ENCODE measurements around the gene COA4.

COA4 gene

GRCh38 chr11:73902303-73902702, 25.7 kb upstream of the COA4 start:
- Histone ChIP-seq H3K79me2 (ENCODE audit: insufficient read depth, low read length) (no peaks in the 10 kb centered on the region), H3K27me3 (ENCODE audit: low read length) (no peaks in the 10 kb centered on the region), H4K20me1 (ENCODE audit: low read depth, low read length) (no peaks in the 10 kb centered on the region), H3K4me3 (ENCODE audit: insufficient read depth, low read length, poor library complexity, severe bottlenecking) (no peak overlapping the region), H3K4me2 (ENCODE audit: low read depth, low read length, poor library complexity, severe bottlenecking) (no peak overlapping the region), H3K27ac (ENCODE audit: low read depth, low read length) (no peak overlapping the region), H3K9ac (ENCODE audit: low read length) (no peak overlapping the region), H3F3A (ENCODE audit: insufficient read depth) (no peaks in the 10 kb centered on the region; the same call in 1 of the 2 replicates), H3K36me3 (ENCODE audit: low read length) (no peaks in the 10 kb centered on the region), H3K9me2 (replicated peaks; ENCODE audit: insufficient read depth, low read length) (no peaks in the 10 kb centered on the region), H3K9me3 (ENCODE audit: insufficient read depth, low read length) (no peaks in the 10 kb centered on the region), H2AFZ (ENCODE audit: low read depth, low read length, severe bottlenecking) (no peak overlapping the region)
- TF ChIP-seq EZH2phosphoT487 (conservative IDR thresholded peaks at IDR 0.05; ENCODE audit: low read length) = no peak
- TF ChIP-seq, protein P1, sequence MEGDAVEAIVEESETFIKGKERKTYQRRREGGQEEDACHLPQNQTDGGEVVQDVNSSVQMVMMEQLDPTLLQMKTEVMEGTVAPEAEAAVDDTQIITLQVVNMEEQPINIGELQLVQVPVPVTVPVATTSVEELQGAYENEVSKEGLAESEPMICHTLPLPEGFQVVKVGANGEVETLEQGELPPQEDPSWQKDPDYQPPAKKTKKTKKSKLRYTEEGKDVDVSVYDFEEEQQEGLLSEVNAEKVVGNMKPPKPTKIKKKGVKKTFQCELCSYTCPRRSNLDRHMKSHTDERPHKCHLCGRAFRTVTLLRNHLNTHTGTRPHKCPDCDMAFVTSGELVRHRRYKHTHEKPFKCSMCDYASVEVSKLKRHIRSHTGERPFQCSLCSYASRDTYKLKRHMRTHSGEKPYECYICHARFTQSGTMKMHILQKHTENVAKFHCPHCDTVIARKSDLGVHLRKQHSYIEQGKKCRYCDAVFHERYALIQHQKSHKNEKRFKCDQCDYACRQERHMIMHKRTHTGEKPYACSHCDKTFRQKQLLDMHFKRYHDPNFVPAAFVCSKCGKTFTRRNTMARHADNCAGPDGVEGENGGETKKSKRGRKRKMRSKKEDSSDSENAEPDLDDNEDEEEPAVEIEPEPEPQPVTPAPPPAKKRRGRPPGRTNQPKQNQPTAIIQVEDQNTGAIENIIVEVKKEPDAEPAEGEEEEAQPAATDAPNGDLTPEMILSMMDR (IDR thresholded peaks at IDR 0.05; ENCODE audit: insufficient read depth, low read length, poor library complexity, severe bottlenecking) = no peak

DNA sequence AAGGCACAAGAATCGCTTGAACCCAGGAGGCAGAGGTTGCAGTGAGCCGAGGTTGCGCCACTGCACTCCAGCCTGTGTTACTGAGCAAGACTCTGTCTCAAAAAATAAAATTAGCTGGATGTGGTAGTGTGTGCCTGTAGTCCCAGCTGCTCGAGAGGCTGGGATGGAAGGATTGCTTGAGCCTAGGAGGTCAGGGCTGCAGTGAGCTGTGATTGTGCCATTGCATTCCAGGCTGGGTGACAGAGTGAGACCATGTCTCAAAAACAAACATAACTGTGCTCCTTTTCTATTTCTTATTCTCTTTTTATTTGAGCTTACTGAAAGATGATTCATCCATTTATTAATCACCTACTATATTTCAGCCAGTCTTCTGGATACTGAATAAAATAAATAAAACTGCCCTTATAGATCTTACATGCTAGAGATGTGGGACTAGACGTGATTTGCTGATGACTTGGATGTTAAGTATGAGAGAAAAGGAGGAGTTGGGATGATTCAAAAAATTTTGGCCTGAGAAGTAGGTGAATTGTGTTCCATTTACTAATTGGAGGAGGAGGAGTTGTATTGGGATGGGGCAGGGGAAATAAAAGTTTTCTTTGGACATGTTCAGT, 18.2 kb upstream of the COA4 start:
- H3K9me2 ChIP-seq (replicated peaks; ENCODE audit: insufficient read depth, low read length) = no peaks in the 10 kb centered on the region
- no peaks in the 10 kb centered on the region for H4K20me1 ChIP-seq (ENCODE audit: low read depth, low read length)
- no peak overlapping the region for H2AFZ ChIP-seq (ENCODE audit: low read depth, low read length, severe bottlenecking)
- 0 out of 2 replicates have a peak, but pooled peaks cover 7% of the 10 kb centered on the region for H3K36me3 ChIP-seq (ENCODE audit: low read length)
- H3K9me3 ChIP-seq (ENCODE audit: insufficient read depth, low read length) = no peaks in the 10 kb centered on the region
- no peak overlapping the region for H3K9ac ChIP-seq (ENCODE audit: low read length)
- TF ChIP-seq, protein P1 (IDR thresholded peaks at IDR 0.05; ENCODE audit: insufficient read depth, low read length, poor library complexity, severe bottlenecking) = no peak
- TF ChIP-seq EZH2phosphoT487 (conservative IDR thresholded peaks at IDR 0.05; ENCODE audit: low read length) = no peak
- H3K27me3 ChIP-seq (ENCODE audit: low read length) = no peaks in the 10 kb centered on the region
- no peaks in the 10 kb centered on the region for H3F3A ChIP-seq (ENCODE audit: insufficient read depth)
- H3K79me2 ChIP-seq (ENCODE audit: insufficient read depth, low read length) = no peaks in the 10 kb centered on the region
- H3K27ac ChIP-seq (ENCODE audit: low read depth, low read length) = no peak overlapping the region
- H3K4me3 ChIP-seq (ENCODE audit: insufficient read depth, low read length, poor library complexity, severe bottlenecking) = no peak overlapping the region
- no peak overlapping the region for H3K4me2 ChIP-seq (ENCODE audit: low read depth, low read length, poor library complexity, severe bottlenecking)

GRCh38 chr11:73893041-73893440, 16.4 kb upstream of the COA4 start:
- no peaks in the 10 kb centered on the region for H4K20me1 ChIP-seq (ENCODE audit: low read depth, low read length)
- no peaks in the 10 kb centered on the region for H3K9me2 ChIP-seq (replicated peaks; ENCODE audit: insufficient read depth, low read length)
- no peak overlapping the region for H3K4me3 ChIP-seq (ENCODE audit: insufficient read depth, low read length, poor library complexity, severe bottlenecking)
- H3K27ac ChIP-seq (ENCODE audit: low read depth, low read length) = no peak overlapping the region
- H2AFZ ChIP-seq (ENCODE audit: low read depth, low read length, severe bottlenecking) = no peak overlapping the region
- H3K9me3 ChIP-seq (ENCODE audit: insufficient read depth, low read length) = no peaks in the 10 kb centered on the region
- H3F3A ChIP-seq (ENCODE audit: insufficient read depth) = no peaks in the 10 kb centered on the region
- no peaks in the 10 kb centered on the region for H3K79me2 ChIP-seq (ENCODE audit: insufficient read depth, low read length)
- H3K9ac ChIP-seq (ENCODE audit: low read length) = no peak overlapping the region
- H3K4me2 ChIP-seq (ENCODE audit: low read depth, low read length, poor library complexity, severe bottlenecking) = no peak overlapping the region
- TF ChIP-seq EZH2phosphoT487 (conservative IDR thresholded peaks at IDR 0.05; ENCODE audit: low read length) = no peak
- TF ChIP-seq, protein P1 (IDR thresholded peaks at IDR 0.05; ENCODE audit: insufficient read depth, low read length, poor library complexity, severe bottlenecking) = no peak
- H3K36me3 ChIP-seq (ENCODE audit: low read length) = 0 out of 2 replicates have a peak, but pooled peaks cover 12% of the 10 kb centered on the region
- H3K27me3 ChIP-seq (ENCODE audit: low read length) = no peaks in the 10 kb centered on the region

Measured in SU-DHL-6 (cell line).